Breast epithelium (tissue), 3 donors: ENCODE measurements around the gene OR7G3.

ENCODE experiments used
- POLR2A ChIP-seq: fragments of 450-650 bp; IDR thresholded peaks from one replicate; pipeline ENCODE4 v1.6.1; 2016; ENCODE audit warnings: antibody characterized with exemption, mild to moderate bottlenecking, moderate library complexity
- TF ChIP-seq, protein P1 (sequence below), 3 donors: fragments of 450-650 bp; IDR thresholded peaks; one replicate each; pipeline ENCODE4 v1.5.1; 2016 to 2017; ENCODE audit warnings: antibody characterized with exemption in 3 of 3, mild to moderate bottlenecking in 3 of 3, moderate library complexity in 3 of 3

- TF ChIP-seq, protein P1, sequence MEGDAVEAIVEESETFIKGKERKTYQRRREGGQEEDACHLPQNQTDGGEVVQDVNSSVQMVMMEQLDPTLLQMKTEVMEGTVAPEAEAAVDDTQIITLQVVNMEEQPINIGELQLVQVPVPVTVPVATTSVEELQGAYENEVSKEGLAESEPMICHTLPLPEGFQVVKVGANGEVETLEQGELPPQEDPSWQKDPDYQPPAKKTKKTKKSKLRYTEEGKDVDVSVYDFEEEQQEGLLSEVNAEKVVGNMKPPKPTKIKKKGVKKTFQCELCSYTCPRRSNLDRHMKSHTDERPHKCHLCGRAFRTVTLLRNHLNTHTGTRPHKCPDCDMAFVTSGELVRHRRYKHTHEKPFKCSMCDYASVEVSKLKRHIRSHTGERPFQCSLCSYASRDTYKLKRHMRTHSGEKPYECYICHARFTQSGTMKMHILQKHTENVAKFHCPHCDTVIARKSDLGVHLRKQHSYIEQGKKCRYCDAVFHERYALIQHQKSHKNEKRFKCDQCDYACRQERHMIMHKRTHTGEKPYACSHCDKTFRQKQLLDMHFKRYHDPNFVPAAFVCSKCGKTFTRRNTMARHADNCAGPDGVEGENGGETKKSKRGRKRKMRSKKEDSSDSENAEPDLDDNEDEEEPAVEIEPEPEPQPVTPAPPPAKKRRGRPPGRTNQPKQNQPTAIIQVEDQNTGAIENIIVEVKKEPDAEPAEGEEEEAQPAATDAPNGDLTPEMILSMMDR (IDR thresholded peaks at IDR 0.05), result no peak
- no peak for TF ChIP-seq POLR2A
These were observed 12.9 kb upstream of the OR7G3 start for GRCh38 chr19:9139609-9140158.
